Stomach (tissue), 4 donors: Measurements from ENCODE around the gene MRPS24.

ENCODE experiments used
- EP300 ChIP-seq: sonication (generic); formaldehyde crosslinking; IDR thresholded peaks from one replicate; pipeline ENCODE4 v1.6.1; 2017; ENCODE audit warnings: antibody characterized with exemption
- POLR2A ChIP-seq, 4 donors: fragments of 450-650 bp; IDR thresholded peaks; one replicate each; pipeline ENCODE4 v1.6.1; 2016; ENCODE audit warnings: antibody characterized with exemption in 4 of 4, control low read depth in 2 of 4, mild to moderate bottlenecking in 1 of 4, moderate library complexity in 1 of 4
- POLR2AphosphoS5 ChIP-seq, 3 donors: sonication (generic); formaldehyde crosslinking; IDR thresholded peaks; one replicate each; pipeline ENCODE4 v1.6.1; 2016; ENCODE audit warnings: antibody characterized with exemption in 3 of 3
- TF ChIP-seq, protein P1 (sequence below), 7 experiments: fragments of 450-650 bp in 4 of 7; fragments of 200-600 bp in 3 of 7; sonication (generic) in 3 of 7; IDR thresholded peaks; one replicate each; pipeline ENCODE4 v1.5.1; 2016 to 2019; ENCODE audit warnings: antibody characterized with exemption in 7 of 7, control low read depth in 2 of 7, mild to moderate bottlenecking in 1 of 7

DNA sequence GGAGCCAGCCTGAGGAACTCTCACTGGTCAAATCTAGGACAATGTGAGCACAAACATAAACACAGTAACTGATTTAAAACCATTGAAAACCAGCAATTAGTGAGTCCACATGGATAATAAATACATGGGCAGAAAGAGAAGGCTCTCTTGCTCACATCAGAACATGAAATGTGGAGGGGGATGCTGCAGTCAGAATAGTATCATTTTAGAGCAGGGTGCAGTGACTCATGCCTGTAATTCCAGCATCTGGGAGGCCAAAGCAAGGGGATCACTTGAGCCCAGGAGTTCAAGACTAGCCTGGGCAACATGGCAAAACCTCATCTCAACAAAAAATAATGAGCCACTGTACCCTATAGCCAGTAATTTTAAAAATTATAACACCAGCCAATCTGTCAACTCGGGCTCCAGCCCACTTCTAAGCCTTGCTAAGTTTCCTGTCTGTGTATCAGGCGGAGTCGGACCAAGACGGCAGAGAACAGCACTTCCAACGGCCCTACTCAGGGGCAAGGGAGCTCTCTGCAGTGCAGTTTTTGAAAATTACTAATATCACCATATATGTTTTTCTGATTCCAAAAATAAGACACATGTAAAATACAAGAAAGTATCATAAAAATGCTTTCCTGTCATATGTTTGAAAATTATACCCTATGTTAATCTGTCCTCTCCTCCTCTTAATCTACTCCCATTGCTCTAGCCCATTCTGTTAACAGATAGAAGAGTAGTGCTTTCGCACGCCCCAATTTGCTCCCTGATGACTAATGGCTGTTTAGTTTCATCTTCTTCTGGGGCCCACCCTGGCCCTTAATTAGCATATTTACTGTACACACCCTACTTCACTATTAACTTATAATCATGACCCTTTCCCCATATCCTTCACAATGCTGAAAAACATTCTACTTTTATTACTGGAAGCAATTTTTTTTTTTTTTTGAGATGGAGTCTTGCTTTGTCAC, 20.0 kb upstream of the MRPS24 start:
- TF ChIP-seq POLR2A (IDR thresholded peaks at IDR 0.05) (no peak), EP300 (no peak), POLR2AphosphoS5 (IDR thresholded peaks at IDR 0.05) (no peak)
- TF ChIP-seq, protein P1, sequence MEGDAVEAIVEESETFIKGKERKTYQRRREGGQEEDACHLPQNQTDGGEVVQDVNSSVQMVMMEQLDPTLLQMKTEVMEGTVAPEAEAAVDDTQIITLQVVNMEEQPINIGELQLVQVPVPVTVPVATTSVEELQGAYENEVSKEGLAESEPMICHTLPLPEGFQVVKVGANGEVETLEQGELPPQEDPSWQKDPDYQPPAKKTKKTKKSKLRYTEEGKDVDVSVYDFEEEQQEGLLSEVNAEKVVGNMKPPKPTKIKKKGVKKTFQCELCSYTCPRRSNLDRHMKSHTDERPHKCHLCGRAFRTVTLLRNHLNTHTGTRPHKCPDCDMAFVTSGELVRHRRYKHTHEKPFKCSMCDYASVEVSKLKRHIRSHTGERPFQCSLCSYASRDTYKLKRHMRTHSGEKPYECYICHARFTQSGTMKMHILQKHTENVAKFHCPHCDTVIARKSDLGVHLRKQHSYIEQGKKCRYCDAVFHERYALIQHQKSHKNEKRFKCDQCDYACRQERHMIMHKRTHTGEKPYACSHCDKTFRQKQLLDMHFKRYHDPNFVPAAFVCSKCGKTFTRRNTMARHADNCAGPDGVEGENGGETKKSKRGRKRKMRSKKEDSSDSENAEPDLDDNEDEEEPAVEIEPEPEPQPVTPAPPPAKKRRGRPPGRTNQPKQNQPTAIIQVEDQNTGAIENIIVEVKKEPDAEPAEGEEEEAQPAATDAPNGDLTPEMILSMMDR (IDR thresholded peaks at IDR 0.05): no peak
